Mesenchymal stem cell (in vitro differentiated cells and primary cell): ENCODE data around the gene THADA.
"Not testable (repeated sequence)": the region's sequence is repeated elsewhere in the genome, so short reads cannot be mapped to it uniquely, and the experiment has no call there.

Source experiments
- DNase-seq: peaks from one replicate; pipeline ENCODE4 v3.0.0-alpha.2; 2013
- H2AFZ ChIP-seq: one replicate; pipeline ENCODE4 v1.6.1; 2013; ENCODE audit warnings: low read depth, mild to moderate bottlenecking, control low read depth, inconsistent platforms, low read length, moderate library complexity
- H2AK5ac ChIP-seq: 2 replicates; pipeline ENCODE4 v1.6.1; 2013; ENCODE audit warnings: low read length, moderate library complexity, mild to moderate bottlenecking, inconsistent platforms; ENCODE audit not compliant: severe bottlenecking
- H2BK120ac ChIP-seq: one replicate; pipeline ENCODE4 v1.6.1; 2013; ENCODE audit warnings: low read depth, mild to moderate bottlenecking, inconsistent platforms, low read length, moderate library complexity
- H2BK12ac ChIP-seq, 2 experiments: one replicate each; pipeline ENCODE4 v1.6.1; 2013; ENCODE audit warnings: inconsistent platforms in 2 of 2, low read length in 2 of 2, mild to moderate bottlenecking in 2 of 2, moderate library complexity in 2 of 2, control low read depth in 1 of 2
- H2BK15ac ChIP-seq: one replicate; pipeline ENCODE4 v1.6.1; 2013; ENCODE audit warnings: mild to moderate bottlenecking, low read depth, inconsistent platforms; ENCODE audit not compliant: poor library complexity, severe bottlenecking
- H2BK5ac ChIP-seq: 2 replicates; pipeline ENCODE4 v1.6.1; 2013; ENCODE audit warnings: low read depth, mild to moderate bottlenecking, low read length, control low read depth, inconsistent platforms; ENCODE audit not compliant: poor library complexity, severe bottlenecking
- H3K14ac ChIP-seq, 2 experiments: one replicate each; pipeline ENCODE4 v1.6.1; 2013; ENCODE audit warnings: inconsistent platforms in 2 of 2, low read length in 2 of 2, control low read depth in 1 of 2, mild to moderate bottlenecking in 1 of 2, moderate library complexity in 1 of 2
- H3K18ac ChIP-seq, 2 experiments: one replicate each; pipeline ENCODE4 v1.6.1; 2013; ENCODE audit warnings: inconsistent platforms in 2 of 2, low read length in 2 of 2, control low read depth in 1 of 2, low read depth in 1 of 2, mild to moderate bottlenecking in 1 of 2
- H3K23ac ChIP-seq, 2 experiments: one replicate each; pipeline ENCODE4 v1.6.1; 2013; ENCODE audit warnings: inconsistent platforms in 2 of 2, low read length in 2 of 2, mild to moderate bottlenecking in 2 of 2, moderate library complexity in 2 of 2, control low read depth in 1 of 2
- H3K27ac ChIP-seq: 2 replicates; pipeline ENCODE4 v1.5.1; 2013; ENCODE audit warnings: mild to moderate bottlenecking, moderate library complexity, low read length, control low read depth, inconsistent platforms; ENCODE audit not compliant: poor library complexity, severe bottlenecking
- H3K27me3 ChIP-seq, 2 experiments: 2 replicates each; pipeline versions ENCODE4 v1.6.1 to v1.7.0; 2013; ENCODE audit warnings: low read length in 2 of 2, mild to moderate bottlenecking in 2 of 2, moderate library complexity in 2 of 2, control low read depth in 1 of 2, inconsistent platforms in 1 of 2; ENCODE audit not compliant: control insufficient read depth in 1 of 2, insufficient read depth in 1 of 2
- H3K36me3 ChIP-seq, 2 experiments: 2 replicates each; pipeline versions ENCODE4 v1.6.1 to v1.7.0; 2013; ENCODE audit warnings: low read length in 2 of 2, control low read depth in 1 of 2, inconsistent platforms in 1 of 2, low read depth in 1 of 2, mild to moderate bottlenecking in 1 of 2; ENCODE audit not compliant: insufficient read depth in 2 of 2, control insufficient read depth in 1 of 2
- H3K4ac ChIP-seq, 2 experiments: one replicate each; pipeline ENCODE4 v1.6.1; 2013; ENCODE audit warnings: inconsistent platforms in 2 of 2, low read length in 2 of 2, mild to moderate bottlenecking in 2 of 2, moderate library complexity in 2 of 2, control low read depth in 1 of 2, low read depth in 1 of 2
- H3K4me1 ChIP-seq: 2 replicates; pipeline ENCODE4 v1.6.1; 2013; ENCODE audit warnings: low read depth, low read length, control low read depth; ENCODE audit not compliant: control insufficient read depth, insufficient read depth
- H3K4me2 ChIP-seq: 2 replicates; pipeline ENCODE4 v1.6.1; 2013; ENCODE audit warnings: low read length, mild to moderate bottlenecking, inconsistent platforms; ENCODE audit not compliant: poor library complexity, severe bottlenecking
- H3K4me3 ChIP-seq, 2 experiments: 2 replicates each; pipeline versions ENCODE4 v1.5.1 to v1.7.0; 2013; ENCODE audit warnings: low read length in 2 of 2, mild to moderate bottlenecking in 2 of 2, control low read depth in 1 of 2, low read depth in 1 of 2; ENCODE audit not compliant: insufficient read depth in 1 of 2
- H3K79me1 ChIP-seq: replicated peaks from 2 replicates; pipeline ENCODE4 v1.6.1; 2013; ENCODE audit warnings: mild to moderate bottlenecking, control low read depth, low read length, inconsistent platforms; ENCODE audit not compliant: poor library complexity, severe bottlenecking
- H3K9ac ChIP-seq: 2 replicates; pipeline ENCODE4 v1.7.0; 2013; ENCODE audit warnings: mild to moderate bottlenecking, low read length, moderate library complexity
- H3K9me3 ChIP-seq: 2 replicates; pipeline ENCODE4 v1.7.0; 2013; ENCODE audit warnings: mild to moderate bottlenecking, low read length; ENCODE audit not compliant: control insufficient read depth
- H4K8ac ChIP-seq: one replicate; pipeline ENCODE4 v1.6.1; 2013; ENCODE audit warnings: inconsistent platforms, mild to moderate bottlenecking, low read length, moderate library complexity
- H4K91ac ChIP-seq: one replicate; pipeline ENCODE4 v1.6.1; 2013; ENCODE audit warnings: mild to moderate bottlenecking, low read length, inconsistent platforms
- WGBS: methylation state at CpG from one replicate; pipeline ENCODE4 v1.1.7; 2013; ENCODE audit warnings: mixed read lengths; 5-methylcytosine and 5-hydroxymethylcytosine counted together

THADA gene

DNA sequence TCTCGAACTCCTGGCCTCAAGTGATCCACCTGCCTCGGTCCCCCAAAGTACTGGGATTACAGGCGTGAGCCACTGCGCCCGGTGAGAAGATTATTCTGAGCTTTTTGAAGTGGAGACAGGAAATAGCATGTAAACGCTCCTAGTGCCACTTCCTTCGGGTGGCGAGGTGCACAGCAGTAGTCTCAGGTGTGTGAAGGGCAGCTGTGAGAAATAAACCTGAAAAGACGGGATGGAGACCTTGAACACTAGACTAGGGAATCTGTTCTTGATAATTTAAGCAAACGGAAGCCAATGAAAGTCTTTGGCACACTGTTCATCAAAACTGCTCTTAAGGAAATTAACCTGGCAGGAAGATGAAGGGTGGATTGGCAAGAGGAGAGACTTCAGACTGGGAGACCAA lies 40.8 kb upstream of the THADA start:
- Histone ChIP-seq H3K27ac (no peak overlapping the region), H4K91ac (no peak overlapping the region), H2BK120ac (no peak overlapping the region), H3K36me3 (no peaks in the 10 kb centered on the region), H3K4ac (no peak overlapping the region), H2BK5ac (no peak overlapping the region), H3K79me1 (peaks cover 11% of the 10 kb centered on the region), H3K4me2 (peak overlapping the region; percentile 50), H3K9me3 (no peaks in the 10 kb centered on the region), H2AFZ (peak overlapping the region; percentile 72), H3K27me3 (no peaks in the 10 kb centered on the region), H2AK5ac (no peak overlapping the region), H3K4me3 (peak overlapping the region; percentile 24 to 84), H2BK15ac (no peak overlapping the region), H3K9ac (peak overlapping the region; percentile 83), H4K8ac (no peak overlapping the region), H3K4me1 (peaks cover 6% of the 10 kb centered on the region), H3K14ac (no peak overlapping the region), H2BK12ac (no peak overlapping the region), H3K18ac (peak overlapping the region in 1 of 2 experiments; percentile 13), H3K23ac (no peak overlapping the region)
- WGBS: 59% methylated on average over 10 of the region's 10 CpGs
- DNase-seq: no peak

- H2AK5ac ChIP-seq, H4K8ac ChIP-seq, H2AFZ ChIP-seq, H3K27me3 ChIP-seq, H2BK12ac ChIP-seq, DNase-seq, H3K4me1 ChIP-seq, H2BK5ac ChIP-seq, H3K14ac ChIP-seq, H2BK120ac ChIP-seq, H3K4me2 ChIP-seq, H3K9me3 ChIP-seq, H3K9ac ChIP-seq, H3K23ac ChIP-seq, H4K91ac ChIP-seq, H3K18ac ChIP-seq, H2BK15ac ChIP-seq, H3K4me3 ChIP-seq, H3K4ac ChIP-seq, H3K36me3 ChIP-seq, H3K27ac ChIP-seq: not testable (repeated sequence)
- H3K79me1 ChIP-seq: peaks cover 11% of the 10 kb centered on the region
- 94% methylated on average over 9 of the region's 12 CpGs for WGBS
These were observed 40.3 kb upstream of the THADA start for GRCh38 chr2:43636153-43636552.

GRCh38 chr2:43634604-43635306 lies 38.9 kb upstream of the THADA start:
- Histone ChIP-seq H2AK5ac (no peak overlapping the region), H3K9ac (peak overlapping the region; percentile 71), H2BK120ac (no peak overlapping the region), H2BK15ac (no peak overlapping the region), H3K23ac (no peak overlapping the region), H2BK12ac (peak overlapping the region in 1 of 2 experiments; percentile 87), H3K27me3 (no peaks in the 10 kb centered on the region), H4K8ac (no peak overlapping the region), H3K4ac (no peak overlapping the region), H4K91ac (no peak overlapping the region), H3K4me3 (peak overlapping the region in 1 of 2 experiments; percentile 38), H3K36me3 (no peaks in the 10 kb centered on the region), H2BK5ac (no peak overlapping the region), H3K79me1 (peaks cover 7% of the 10 kb centered on the region), H3K4me1 (peaks cover 6% of the 10 kb centered on the region), H3K4me2 (no peak overlapping the region), H3K14ac (no peak overlapping the region), H3K27ac (peak overlapping the region; percentile 20), H3K9me3 (no peaks in the 10 kb centered on the region), H3K18ac (no peak overlapping the region), H2AFZ (no peak overlapping the region)
- 86% methylated on average over 5 of the region's 6 CpGs for WGBS
- DNase-seq: peak; percentile 36

DNA sequence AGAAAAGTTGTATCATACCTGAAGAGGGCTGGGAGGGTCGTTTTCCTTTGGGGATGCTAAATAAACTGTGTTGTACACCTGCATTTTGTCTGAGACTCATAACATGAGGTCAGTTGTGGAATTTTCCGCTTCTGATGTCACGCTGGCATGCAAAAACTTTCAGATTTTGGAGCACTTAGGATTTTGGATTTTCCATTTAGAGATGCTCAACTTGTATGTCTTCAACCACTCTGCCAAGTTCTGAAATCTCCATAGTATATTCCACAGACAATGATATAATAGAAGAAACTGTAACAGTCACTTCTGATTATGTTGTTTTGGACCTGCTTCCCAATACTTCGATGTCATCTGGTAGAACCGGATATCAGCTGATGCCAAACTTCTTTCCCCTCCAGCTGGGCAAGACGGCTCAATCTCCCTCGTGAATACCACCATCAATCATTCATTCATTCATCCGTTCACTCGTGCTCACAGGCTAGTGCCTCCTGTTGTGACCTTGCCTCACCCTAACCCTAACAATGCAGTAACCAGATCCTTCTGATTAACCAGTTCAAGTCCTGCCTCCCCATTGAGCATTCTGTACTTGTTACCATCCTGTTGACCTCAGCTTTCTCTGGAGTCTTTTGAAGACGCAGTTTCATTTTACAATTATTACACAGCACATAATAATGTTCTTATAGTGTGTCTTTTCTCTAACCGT lies 35.9 kb upstream of the THADA start:
- Histone ChIP-seq H3K4ac (no peak overlapping the region), H2AK5ac (no peak overlapping the region), H3K14ac (no peak overlapping the region), H3K79me1 (no peaks in the 10 kb centered on the region), H2BK5ac (no peak overlapping the region), H3K36me3 (no peaks in the 10 kb centered on the region), H3K9me3 (no peaks in the 10 kb centered on the region), H3K9ac (peak overlapping the region; percentile 25), H2BK12ac (no peak overlapping the region), H4K91ac (no peak overlapping the region), H2AFZ (no peak overlapping the region), H3K4me1 (peaks cover 2% of the 10 kb centered on the region), H3K4me2 (no peak overlapping the region), H3K18ac (no peak overlapping the region), H3K23ac (no peak overlapping the region), H2BK15ac (no peak overlapping the region), H3K27me3 (no peaks in the 10 kb centered on the region), H3K27ac (no peak overlapping the region), H3K4me3 (peak overlapping the region in 1 of 2 experiments; percentile 52), H4K8ac (no peak overlapping the region), H2BK120ac (no peak overlapping the region)
- no peak for DNase-seq
- WGBS: 85% methylated on average over 10 of the region's 11 CpGs
